Esophagus squamous epithelium (tissue), 5 donors: Measurements from ENCODE around the gene AGO3. TPM values are rescaled to one million over a fixed set of nuclear protein-coding genes. Genes with fewer than 3 reads are reported as not detected.

ENCODE experiments used
- DNase-seq: peaks from one replicate; lab custom pipeline; 2025; lab: John Stamatoyannopoulos, UW
- H3K27ac ChIP-seq, 4 donors: fragments of 200-600 bp; sonication (generic); one replicate each; pipeline ENCODE4 v1.5.1; 2016 to 2019; ENCODE audit warnings: mild to moderate bottlenecking in 1 of 4
- H3K27me3 ChIP-seq, 4 donors: fragments of 200-600 bp; sonication (generic); 1 replicate in 3 of 4; 2 replicates in 1 of 4; pipeline versions ENCODE4 v1.5.1 to v1.6.0; 2017 to 2021; ENCODE audit warnings: antibody characterized with exemption in 1 of 4
- H3K36me3 ChIP-seq, 3 donors: fragments of 200-600 bp; sonication (generic); one replicate each; pipeline ENCODE4 v1.5.1; 2016 to 2019
- H3K4me1 ChIP-seq, 3 donors: fragments of 200-600 bp; sonication (generic); one replicate each; pipeline ENCODE4 v1.5.1; 2017 to 2019
- H3K4me3 ChIP-seq, 4 donors: fragments of 200-600 bp; sonication (generic); 1 replicate in 3 of 4; 2 replicates in 1 of 4; pipeline ENCODE4 v1.5.1; 2016 to 2019; ENCODE audit warnings: mild to moderate bottlenecking in 2 of 4, moderate library complexity in 1 of 4
- H3K9me3 ChIP-seq, 3 donors: fragments of 200-600 bp; sonication (generic); one replicate each; pipeline ENCODE4 v1.5.1; 2016 to 2019
- CTCF ChIP-seq, 6 experiments: fragments of 450-650 bp in 4 of 6; fragments of 200-600 bp in 2 of 6; sonication (generic) in 2 of 6; IDR thresholded peaks; one replicate each; pipeline ENCODE4 v1.5.1; 2016 to 2019; ENCODE audit warnings: antibody characterized with exemption in 6 of 6, mild to moderate bottlenecking in 4 of 6, moderate library complexity in 4 of 6
- POLR2A ChIP-seq, 4 donors: fragments of 450-650 bp; IDR thresholded peaks; one replicate each; pipeline ENCODE4 v1.6.1; 2017; ENCODE audit warnings: antibody characterized with exemption in 4 of 4, mild to moderate bottlenecking in 4 of 4, moderate library complexity in 3 of 4
- WGBS, 2 donors: methylation state at CpG; one replicate each; pipeline ENCODE4 v1.1.5; 2018; 5-methylcytosine and 5-hydroxymethylcytosine counted together
- intact Hi-C: fragments of 100-400 bp; cut with DNase I; formaldehyde crosslinking; loops from one replicate; pipeline ENCODE4 v1.15.0; 2022
- total RNA-seq, 4 donors: library from RNA; depleted of rRNA; stranded (reverse); fragments of >200 nt; gene quantifications; one replicate each; pipeline ENCODE4 v1.1.0, GENCODE V29; 2016
- donor health status: DM: yes; HTN: yes; CAD: no.

The AGO3 gene
- total RNA-seq, 4 donors from 2014 or later, result 8.1 to 17.0 (median 12.0) TPM

GRCh38 chr1:36092798-36093185, 161.9 kb downstream of the AGO3 start:
- intact Hi-C loops, result loop anchor here (10.0 kb wide), 1 partner anchor 332 kb away; no protein-coding TSS in a partner anchor
- Histone ChIP-seq H3K27me3 (no peaks in the 10 kb centered on the region), H3K4me1 (peaks cover 15 to 61% (median 20%) of the 10 kb centered on the region in 3 donors), H3K27ac (no peak overlapping the region), H3K9me3 (no peaks in the 10 kb centered on the region), H3K36me3 (peaks cover 21 to 66% (median 30%) of the 10 kb centered on the region in 3 donors), H3K4me3 (no peak overlapping the region)
- TF ChIP-seq CTCF (IDR thresholded peaks at IDR 0.05), result no peak
- no peak for TF ChIP-seq POLR2A (IDR thresholded peaks at IDR 0.05)
- DNase-seq, result no peak
- WGBS, 2 donors, result 96 to 97% methylated on average over 4 to 8 of the region's 9 CpGs

- WGBS, 2 donors, result 95% methylated on average over 4 of the region's 7 CpGs; no CpG with 5 or more reads in 1 of the 2 donors
- no peak overlapping the region for H3K4me3 ChIP-seq
- intact Hi-C loops, result loop anchor here (10.0 kb wide), 1 partner anchor 332 kb away; no protein-coding TSS in a partner anchor
- peaks cover 11 to 58% (median 18%) of the 10 kb centered on the region in 3 donors for H3K4me1 ChIP-seq
- no peak for TF ChIP-seq POLR2A (IDR thresholded peaks at IDR 0.05)
- no peak overlapping the region for H3K27ac ChIP-seq
- no peak for DNase-seq
- no peaks in the 10 kb centered on the region for H3K27me3 ChIP-seq
- H3K9me3 ChIP-seq, result no peaks in the 10 kb centered on the region
- peaks cover 21 to 66% (median 30%) of the 10 kb centered on the region in 3 donors for H3K36me3 ChIP-seq
Measured at GRCh38 chr1:36093226-36093625, 162.3 kb downstream of the AGO3 start.

GRCh38 chr1:36093929-36094328, 163.0 kb downstream of the AGO3 start:
- no peaks in the 10 kb centered on the region for H3K27me3 ChIP-seq
- H3K27ac ChIP-seq, result no peak overlapping the region
- WGBS, 2 donors, result 62% methylated on average over 3 of the region's 3 CpGs; no CpG with 5 or more reads in 1 of the 2 donors
- intact Hi-C loops, result loop anchor here (10.0 kb wide), 1 partner anchor 331 kb away; no protein-coding TSS in a partner anchor
- no peak for TF ChIP-seq POLR2A (IDR thresholded peaks at IDR 0.05)
- no peaks in the 10 kb centered on the region for H3K9me3 ChIP-seq
- H3K4me3 ChIP-seq, result no peak overlapping the region
- DNase-seq, result no peak
- peaks cover 7 to 54% (median 16%) of the 10 kb centered on the region in 3 donors for H3K4me1 ChIP-seq
- peaks cover 21 to 66% (median 30%) of the 10 kb centered on the region in 3 donors for H3K36me3 ChIP-seq

GRCh38 chr1:36094621-36095061, 163.7 kb downstream of the AGO3 start:
- no peak overlapping the region for H3K4me3 ChIP-seq
- H3K9me3 ChIP-seq, result no peaks in the 10 kb centered on the region
- WGBS, 2 donors, result 68 to 76% methylated on average over 7 to 8 of the region's 8 CpGs
- TF ChIP-seq CTCF (IDR thresholded peaks at IDR 0.05) (no peak), POLR2A (IDR thresholded peaks at IDR 0.05) (no peak)
- H3K27me3 ChIP-seq, result no peaks in the 10 kb centered on the region
- peaks cover 21 to 66% (median 30%) of the 10 kb centered on the region in 3 donors for H3K36me3 ChIP-seq
- DNase-seq, result no peak
- intact Hi-C loops, result loop anchor here (5.0 to 10.0 kb wide), 2 partner anchors 38 to 330 kb away; no protein-coding TSS in a partner anchor
- H3K27ac ChIP-seq, result no peak overlapping the region
- H3K4me1 ChIP-seq, result peaks cover 5 to 54% (median 13%) of the 10 kb centered on the region in 3 donors

- Histone ChIP-seq H3K36me3 (peaks cover 21 to 62% (median 30%) of the 10 kb centered on the region in 3 donors), H3K4me1 (peaks cover 6 to 51% (median 11%) of the 10 kb centered on the region in 3 donors), H3K27me3 (no peaks in the 10 kb centered on the region), H3K9me3 (no peaks in the 10 kb centered on the region), H3K4me3 (no peak overlapping the region), H3K27ac (no peak overlapping the region)
- intact Hi-C loops, result loop anchor here (5.0 to 10.0 kb wide), 2 partner anchors 36 to 329 kb away; no protein-coding TSS in a partner anchor
- no peak for DNase-seq
- TF ChIP-seq POLR2A (IDR thresholded peaks at IDR 0.05) (no peak), CTCF (IDR thresholded peaks at IDR 0.05) (no peak)
- 33 to 49% methylated on average over 4 to 6 of the region's 15 CpGs for WGBS, 2 donors
Measured at GRCh38 chr1:36095760-36096405, 165.0 kb downstream of the AGO3 start.
